OCI-LY1 (cell line): Measurements from ENCODE around the gene ADAM19.

ENCODE experiments used
- H2AFZ ChIP-seq: fragments of 200-600 bp; sonication (generic), shearing (Covaris generic); 2 replicates; pipeline ENCODE4 v1.6.0; 2014; ENCODE audit warnings: antibody characterized with exemption, mild to moderate bottlenecking, low read length
- H3F3A ChIP-seq: fragments of 200-600 bp; sonication (generic), shearing (Covaris generic); 2 replicates; pipeline ENCODE4 v1.6.0; 2014; ENCODE audit warnings: mild to moderate bottlenecking, antibody characterized with exemption, low read length, moderate library complexity; ENCODE audit not compliant: insufficient read depth
- H3K27ac ChIP-seq: fragments of 200-600 bp; sonication (generic); 2 replicates; pipeline ENCODE4 v1.5.1; 2014; ENCODE audit warnings: low read length, mixed run types, mild to moderate bottlenecking, low read depth; ENCODE audit not compliant: poor library complexity, severe bottlenecking
- H3K27me3 ChIP-seq: fragments of 200-600 bp; sonication (generic); 2 replicates; pipeline ENCODE4 v1.6.0; 2014; ENCODE audit warnings: antibody characterized with exemption, mild to moderate bottlenecking, low read length, moderate library complexity; ENCODE audit not compliant: insufficient read depth
- H3K36me3 ChIP-seq: fragments of 200-600 bp; sonication (generic); 2 replicates; pipeline ENCODE4 v1.6.1; 2014; ENCODE audit warnings: mild to moderate bottlenecking, antibody characterized with exemption, low read length, moderate library complexity, mixed read lengths; ENCODE audit not compliant: insufficient read depth
- H3K4me1 ChIP-seq: fragments of 200-600 bp; sonication (generic); 2 replicates; pipeline ENCODE4 v1.5.1; 2014; ENCODE audit warnings: mild to moderate bottlenecking, low read length, moderate library complexity; ENCODE audit not compliant: insufficient read depth, severe bottlenecking
- H3K4me2 ChIP-seq: fragments of 200-600 bp; sonication (generic), shearing (Covaris generic); 2 replicates; pipeline ENCODE4 v1.6.1; 2014; ENCODE audit warnings: low read length
- H3K4me3 ChIP-seq: fragments of 200-600 bp; sonication (generic); 2 replicates; pipeline ENCODE4 v1.5.1; 2014; ENCODE audit warnings: low read length, low read depth, mild to moderate bottlenecking, mixed read lengths; ENCODE audit not compliant: poor library complexity, severe bottlenecking
- H3K79me2 ChIP-seq: fragments of 200-600 bp; shearing (Covaris generic); 2 replicates; pipeline ENCODE4 v1.6.1; 2016; ENCODE audit warnings: mixed run types, low read length, mixed read lengths; ENCODE audit not compliant: insufficient read depth
- H3K9ac ChIP-seq: fragments of 200-600 bp; sonication (generic), shearing (Covaris generic); 2 replicates; pipeline ENCODE4 v1.6.1; 2014; ENCODE audit warnings: mild to moderate bottlenecking, low read length, mixed read lengths
- H3K9me2 ChIP-seq: fragments of 200-600 bp; sonication (generic), shearing (Covaris generic); 2 replicates; pipeline ENCODE4 v1.6.1; 2014; ENCODE audit warnings: low read depth, mild to moderate bottlenecking, low read length, mixed read lengths
- H3K9me3 ChIP-seq: fragments of 200-600 bp; shearing (Covaris generic); 2 replicates; pipeline ENCODE4 v1.6.1; 2014; ENCODE audit warnings: low read length, mixed read lengths
- H4K20me1 ChIP-seq: fragments of 200-600 bp; sonication (generic), shearing (Covaris generic); 2 replicates; pipeline ENCODE4 v1.6.0; 2016; ENCODE audit warnings: mild to moderate bottlenecking, low read length; ENCODE audit not compliant: insufficient read depth
- EZH2 ChIP-seq: fragments of 200-600 bp; sonication (generic), shearing (Covaris generic); IDR thresholded peaks from 2 replicates; pipeline ENCODE4 v1.8.0; 2017; ENCODE audit warnings: borderline replicate concordance, mixed run types, mild to moderate bottlenecking, antibody characterized with exemption, low read length, moderate library complexity, mixed read lengths
- TF ChIP-seq, protein P1 (sequence below): fragments of 200-600 bp; sonication (generic), shearing (Covaris generic); IDR thresholded peaks from 2 replicates; pipeline ENCODE4 v1.5.1; 2017; ENCODE audit warnings: mild to moderate bottlenecking, antibody characterized with exemption, low read length, moderate library complexity, mixed read lengths

Gene ADAM19

DNA sequence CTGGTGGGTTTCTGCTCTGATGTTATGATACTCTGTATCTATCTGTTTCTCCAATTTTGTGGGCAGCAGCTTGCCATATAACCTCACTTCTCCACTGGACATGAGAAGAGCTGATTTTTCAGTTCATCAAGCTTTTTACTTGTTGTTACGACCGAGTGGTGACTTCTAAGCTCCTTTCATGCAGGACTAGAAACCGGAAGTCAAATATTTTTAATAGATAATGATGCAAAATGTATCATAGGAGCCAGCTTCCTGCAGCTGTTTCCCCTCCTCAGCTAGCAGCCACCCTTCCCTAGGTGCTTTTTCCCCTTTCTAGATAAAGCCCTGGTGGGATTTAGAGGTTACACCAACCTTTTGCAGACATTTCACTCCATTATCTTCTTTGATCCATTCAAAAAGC, 17.0 kb upstream of the ADAM19 start:
- H2AFZ ChIP-seq = 0 out of 2 replicates have a peak overlapping the region, but pooled peaks have one; percentile 4
- no peak overlapping the region for H3K27ac ChIP-seq
- no peaks in the 10 kb centered on the region for H3K36me3 ChIP-seq
- no peaks in the 10 kb centered on the region for H3K9me2 ChIP-seq
- no peaks in the 10 kb centered on the region for H3K79me2 ChIP-seq
- no peaks in the 10 kb centered on the region for H3F3A ChIP-seq
- peaks cover 40% of the 10 kb centered on the region for H3K4me1 ChIP-seq
- no peak for TF ChIP-seq EZH2
- TF ChIP-seq, protein P1, sequence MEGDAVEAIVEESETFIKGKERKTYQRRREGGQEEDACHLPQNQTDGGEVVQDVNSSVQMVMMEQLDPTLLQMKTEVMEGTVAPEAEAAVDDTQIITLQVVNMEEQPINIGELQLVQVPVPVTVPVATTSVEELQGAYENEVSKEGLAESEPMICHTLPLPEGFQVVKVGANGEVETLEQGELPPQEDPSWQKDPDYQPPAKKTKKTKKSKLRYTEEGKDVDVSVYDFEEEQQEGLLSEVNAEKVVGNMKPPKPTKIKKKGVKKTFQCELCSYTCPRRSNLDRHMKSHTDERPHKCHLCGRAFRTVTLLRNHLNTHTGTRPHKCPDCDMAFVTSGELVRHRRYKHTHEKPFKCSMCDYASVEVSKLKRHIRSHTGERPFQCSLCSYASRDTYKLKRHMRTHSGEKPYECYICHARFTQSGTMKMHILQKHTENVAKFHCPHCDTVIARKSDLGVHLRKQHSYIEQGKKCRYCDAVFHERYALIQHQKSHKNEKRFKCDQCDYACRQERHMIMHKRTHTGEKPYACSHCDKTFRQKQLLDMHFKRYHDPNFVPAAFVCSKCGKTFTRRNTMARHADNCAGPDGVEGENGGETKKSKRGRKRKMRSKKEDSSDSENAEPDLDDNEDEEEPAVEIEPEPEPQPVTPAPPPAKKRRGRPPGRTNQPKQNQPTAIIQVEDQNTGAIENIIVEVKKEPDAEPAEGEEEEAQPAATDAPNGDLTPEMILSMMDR = no peak
- H3K9ac ChIP-seq = 0 out of 2 replicates have a peak overlapping the region, but pooled peaks have one; percentile 33
- no peaks in the 10 kb centered on the region for H4K20me1 ChIP-seq
- H3K4me3 ChIP-seq = no peak overlapping the region
- 0 out of 2 replicates have a peak, but pooled peaks cover 2% of the 10 kb centered on the region for H3K9me3 ChIP-seq
- peak overlapping the region; percentile 60 for H3K4me2 ChIP-seq
- H3K27me3 ChIP-seq = no peaks in the 10 kb centered on the region

DNA sequence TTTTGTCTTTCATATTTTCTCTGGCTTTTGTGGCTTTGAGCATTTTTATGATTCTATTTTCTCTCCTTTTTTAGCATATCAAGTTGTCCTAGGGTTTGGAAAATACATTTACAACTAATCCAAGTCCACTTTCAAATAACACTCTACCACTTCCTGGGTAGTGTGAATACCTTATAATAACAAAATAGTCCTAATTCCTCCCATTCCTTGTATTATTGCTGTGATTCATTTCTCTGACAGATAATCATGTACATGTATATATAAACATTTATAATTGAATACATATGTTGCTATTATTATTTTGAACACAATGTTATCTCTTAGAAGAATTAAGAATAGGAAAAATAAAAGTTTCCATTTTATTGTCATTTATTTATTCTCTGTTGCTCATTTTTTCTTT, 14.9 kb upstream of the ADAM19 start:
- H3K4me2 ChIP-seq = no peak overlapping the region
- no peak overlapping the region for H3K27ac ChIP-seq
- no peaks in the 10 kb centered on the region for H3K36me3 ChIP-seq
- H3K27me3 ChIP-seq = no peaks in the 10 kb centered on the region
- H3K9ac ChIP-seq = no peak overlapping the region
- no peaks in the 10 kb centered on the region for H4K20me1 ChIP-seq
- H3K9me3 ChIP-seq = 0 out of 2 replicates have a peak, but pooled peaks cover 2% of the 10 kb centered on the region
- H3K9me2 ChIP-seq = no peaks in the 10 kb centered on the region
- no peaks in the 10 kb centered on the region for H3K79me2 ChIP-seq
- H2AFZ ChIP-seq = no peak overlapping the region
- H3K4me1 ChIP-seq = peaks cover 19% of the 10 kb centered on the region
- H3K4me3 ChIP-seq = no peak overlapping the region
- no peaks in the 10 kb centered on the region for H3F3A ChIP-seq
- TF ChIP-seq, protein P1 = no peak
- no peak for TF ChIP-seq EZH2

DNA sequence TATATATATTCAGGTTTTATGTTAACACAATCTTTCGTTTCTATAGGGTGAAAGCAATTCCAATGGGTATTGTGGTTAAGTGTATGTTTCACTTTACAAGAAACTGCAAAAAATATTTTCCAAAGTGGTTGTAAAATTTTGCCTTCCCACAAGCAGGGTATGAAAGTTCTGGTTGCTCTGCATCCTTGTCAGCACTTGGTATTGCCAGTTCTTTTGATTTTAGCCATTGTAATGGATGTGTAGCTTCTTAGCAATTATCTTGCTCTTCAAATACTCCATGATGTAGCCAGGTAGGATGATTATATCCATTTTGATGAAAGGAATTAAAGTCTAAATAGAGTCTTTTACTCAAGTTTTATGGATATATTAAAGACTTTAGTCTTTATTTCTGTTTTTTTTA, 9.1 kb upstream of the ADAM19 start:
- H3K79me2 ChIP-seq = no peaks in the 10 kb centered on the region
- no peak overlapping the region for H3K4me3 ChIP-seq
- H3K9me2 ChIP-seq = no peaks in the 10 kb centered on the region
- H2AFZ ChIP-seq = no peak overlapping the region
- TF ChIP-seq EZH2 = no peak
- TF ChIP-seq, protein P1 = no peak
- H3K9ac ChIP-seq = no peak overlapping the region
- H3K27me3 ChIP-seq = no peaks in the 10 kb centered on the region
- no peak overlapping the region for H3K27ac ChIP-seq
- H3K9me3 ChIP-seq = no peaks in the 10 kb centered on the region
- no peaks in the 10 kb centered on the region for H3K36me3 ChIP-seq
- H3F3A ChIP-seq = no peaks in the 10 kb centered on the region
- no peaks in the 10 kb centered on the region for H3K4me1 ChIP-seq
- no peaks in the 10 kb centered on the region for H4K20me1 ChIP-seq
- no peak overlapping the region for H3K4me2 ChIP-seq
